GM12891 (cell line): Measurements from ENCODE around the gene ALG1L2.
"Not testable (repeated sequence)": the region's sequence is repeated elsewhere in the genome, so short reads cannot be mapped to it uniquely, and the experiment has no call there.

Source experiments
- DNase-seq: peaks from one replicate; pipeline ENCODE4 v3.0.0; 2011; ENCODE audit warnings: low spot score; ENCODE audit not compliant: insufficient read length
- FAIRE-seq: peaks from 2 replicates; lab custom pipeline; 2011; peaks lifted over from hg19 to GRCh38; lab: Jason Lieb, UNC

The ALG1L2 gene

GRCh38 chr3:130136337-130136736 is 54.7 kb downstream of the ALG1L2 start:
- not testable (repeated sequence) for FAIRE-seq

DNA sequence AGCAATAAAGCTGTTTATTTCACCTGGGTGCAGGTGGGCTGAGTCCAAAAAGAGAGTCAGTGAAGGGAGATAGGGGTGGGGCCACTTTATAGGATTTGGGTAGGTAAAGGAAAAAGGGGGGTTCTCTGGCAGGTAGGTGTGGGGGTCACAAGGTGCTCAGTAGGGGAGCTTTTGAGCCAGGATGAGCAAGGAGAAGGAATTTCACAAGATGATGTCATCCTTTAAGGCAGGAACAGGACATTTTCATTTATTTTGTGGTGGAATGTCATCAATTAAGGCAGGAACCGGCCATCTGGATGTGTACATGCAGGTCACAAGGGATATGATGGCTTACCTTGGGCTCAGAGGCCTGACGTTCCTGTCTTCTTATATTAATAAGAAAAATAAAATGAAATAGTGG is 56.1 kb downstream of the ALG1L2 start:
- not testable (repeated sequence) for FAIRE-seq, DNase-seq

More at GRCh38 chr3:130136337-130136736, 54.7 kb downstream of the ALG1L2 start:
- DNase-seq = not testable (repeated sequence)

GRCh38 chr3:130138992-130139391 is 57.4 kb downstream of the ALG1L2 start:
- not testable (repeated sequence) for FAIRE-seq, DNase-seq

DNA sequence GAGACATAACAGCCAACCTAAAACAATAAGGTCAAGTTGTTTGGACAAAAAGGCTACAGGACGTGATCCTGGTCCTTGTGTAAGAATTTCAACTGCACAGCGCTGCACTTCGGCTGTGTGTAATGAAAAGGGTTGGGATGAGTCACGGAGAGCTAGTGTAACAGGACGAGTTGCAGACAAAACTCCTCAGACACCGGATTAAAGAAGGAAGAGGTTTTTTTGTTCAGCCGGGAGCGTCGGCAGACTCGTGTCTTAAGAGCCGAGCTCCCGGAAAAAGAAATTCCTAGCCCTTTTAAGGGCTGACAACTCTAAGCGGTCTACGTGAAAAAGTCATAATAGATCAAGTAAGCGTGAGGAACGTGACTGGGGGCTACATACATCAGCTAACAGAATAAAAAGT is 59.1 kb downstream of the ALG1L2 start:
- not testable (repeated sequence) for DNase-seq, FAIRE-seq

GRCh38 chr3:130143648-130144327 is 62.2 kb downstream of the ALG1L2 start:
- FAIRE-seq, DNase-seq: not testable (repeated sequence)

DNA sequence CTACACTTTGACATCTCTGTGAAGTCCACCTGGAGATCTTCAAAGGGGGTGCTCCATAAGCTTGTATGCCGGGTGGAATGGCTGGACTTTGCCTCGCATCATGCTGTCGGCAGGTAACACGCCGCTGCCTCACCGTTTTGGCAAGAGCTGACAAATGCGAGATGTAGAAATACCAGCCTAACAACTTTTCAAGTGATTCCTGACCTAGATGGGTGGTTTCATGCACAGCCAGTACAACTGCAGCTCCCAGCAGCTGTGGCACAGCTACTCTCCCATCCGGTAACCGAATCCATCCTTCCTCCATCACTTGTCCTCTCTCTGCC is 62.7 kb downstream of the ALG1L2 start:
- FAIRE-seq, DNase-seq: not testable (repeated sequence)

DNA sequence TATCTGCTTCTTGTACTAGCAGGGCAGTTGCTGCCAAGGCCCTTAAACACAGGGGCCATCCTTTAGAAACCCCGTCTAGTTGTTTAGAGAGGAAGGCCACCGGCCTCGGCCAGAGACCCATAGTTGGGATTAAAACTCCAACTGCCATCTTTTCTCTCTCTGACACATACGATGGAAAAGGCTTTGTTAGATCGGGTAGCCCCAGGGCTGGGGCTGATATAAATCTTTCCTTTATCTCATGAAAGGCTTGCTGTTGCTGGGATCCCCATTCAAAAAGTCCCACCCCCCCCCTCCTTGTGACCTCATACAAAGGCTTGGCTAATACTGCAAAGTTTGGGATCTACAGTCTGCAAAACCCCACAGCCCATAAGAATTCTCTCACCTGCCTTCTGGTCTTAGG is 63.8 kb downstream of the ALG1L2 start:
- not testable (repeated sequence) for DNase-seq, FAIRE-seq

DNA sequence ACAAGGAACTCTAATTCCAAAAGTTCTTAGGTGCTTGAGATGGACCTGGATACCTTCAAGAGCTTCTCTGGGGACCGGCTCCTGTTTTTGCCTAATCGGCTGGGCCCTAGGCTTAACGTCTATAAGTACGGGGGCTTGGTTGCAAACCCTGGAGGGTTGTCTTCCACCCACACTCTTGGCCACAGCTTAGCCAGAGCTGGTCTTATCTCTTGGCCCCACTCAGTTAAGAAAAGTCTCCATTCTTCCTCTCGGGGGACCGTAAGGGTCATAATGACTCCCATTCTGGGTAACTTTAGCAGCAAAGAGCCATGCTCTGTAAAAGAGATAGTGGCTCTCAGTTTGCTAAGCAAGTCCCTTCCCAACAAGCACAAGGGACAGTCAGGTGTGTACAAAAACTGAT is 64.8 kb downstream of the ALG1L2 start:
- not testable (repeated sequence) for FAIRE-seq, DNase-seq
